Activated CD4-positive, alpha-beta T cell treated with anti-CD3 and anti-CD28 coated beads, Interleukin-2, amount 50 U/mL, for 24 hours (primary cell): ENCODE measurements around the gene POLR1C.
A peak's percentile ranks its signal among the peaks of the same experiment; 100 is the strongest.
"Not testable (repeated sequence)": the region's sequence is repeated elsewhere in the genome, so short reads cannot be mapped to it uniquely, and the experiment has no call there.

Source experiments
- DNase-seq, 2 donors: peaks; one replicate each; pipeline ENCODE4 v3.0.0-alpha.2; 2020; ENCODE audit warnings: low read depth in 1 of 2, low spot score in 1 of 2

POLR1C gene

GRCh38 chr6:43492673-43493072, 24.2 kb upstream of the POLR1C start:
- DNase-seq, result no peak

GRCh38 chr6:43493230-43493629, 23.7 kb upstream of the POLR1C start:
- DNase-seq, result no peak

- DNase-seq, result no peak
These were observed 23.1 kb upstream of the POLR1C start for GRCh38 chr6:43493833-43494232.

GRCh38 chr6:43494321-43494720, 22.6 kb upstream of the POLR1C start:
- no peak for DNase-seq

GRCh38 chr6:43494766-43495165, 22.1 kb upstream of the POLR1C start:
- DNase-seq, result no peak

- no peak for DNase-seq
These were observed 21.4 kb upstream of the POLR1C start for GRCh38 chr6:43495409-43495941.

- DNase-seq, result no peak
These were observed 20.3 kb upstream of the POLR1C start for GRCh38 chr6:43496370-43497128.

- DNase-seq, result no peak
These were observed 19.8 kb upstream of the POLR1C start for GRCh38 chr6:43497129-43497396.

- DNase-seq, result no peak
These were observed 19.2 kb upstream of the POLR1C start for GRCh38 chr6:43497689-43498088.

GRCh38 chr6:43498291-43498690, 18.6 kb upstream of the POLR1C start:
- not testable (repeated sequence) for DNase-seq

GRCh38 chr6:43499028-43499815, 17.7 kb upstream of the POLR1C start:
- no peak for DNase-seq

GRCh38 chr6:43500921-43501320, 16.0 kb upstream of the POLR1C start:
- DNase-seq, result no peak

- no peak for DNase-seq
These were observed 14.2 kb upstream of the POLR1C start for GRCh38 chr6:43502666-43503065.

- DNase-seq, result no peak
These were observed 13.4 kb upstream of the POLR1C start for GRCh38 chr6:43503443-43503842.

GRCh38 chr6:43504756-43505593, 11.9 kb upstream of the POLR1C start:
- no peak for DNase-seq

GRCh38 chr6:43505718-43506117, 11.2 kb upstream of the POLR1C start:
- DNase-seq, result no peak

- no peak for DNase-seq
These were observed 10.7 kb upstream of the POLR1C start for GRCh38 chr6:43506171-43506570.

- peak; percentile 69 to 74 for DNase-seq
These were observed 10.0 kb upstream of the POLR1C start for GRCh38 chr6:43506667-43507471.

GRCh38 chr6:43508481-43509141, 8.3 kb upstream of the POLR1C start:
- no peak for DNase-seq
